ENCODE data around the gene STAT3.

The STAT3 gene

DNA sequence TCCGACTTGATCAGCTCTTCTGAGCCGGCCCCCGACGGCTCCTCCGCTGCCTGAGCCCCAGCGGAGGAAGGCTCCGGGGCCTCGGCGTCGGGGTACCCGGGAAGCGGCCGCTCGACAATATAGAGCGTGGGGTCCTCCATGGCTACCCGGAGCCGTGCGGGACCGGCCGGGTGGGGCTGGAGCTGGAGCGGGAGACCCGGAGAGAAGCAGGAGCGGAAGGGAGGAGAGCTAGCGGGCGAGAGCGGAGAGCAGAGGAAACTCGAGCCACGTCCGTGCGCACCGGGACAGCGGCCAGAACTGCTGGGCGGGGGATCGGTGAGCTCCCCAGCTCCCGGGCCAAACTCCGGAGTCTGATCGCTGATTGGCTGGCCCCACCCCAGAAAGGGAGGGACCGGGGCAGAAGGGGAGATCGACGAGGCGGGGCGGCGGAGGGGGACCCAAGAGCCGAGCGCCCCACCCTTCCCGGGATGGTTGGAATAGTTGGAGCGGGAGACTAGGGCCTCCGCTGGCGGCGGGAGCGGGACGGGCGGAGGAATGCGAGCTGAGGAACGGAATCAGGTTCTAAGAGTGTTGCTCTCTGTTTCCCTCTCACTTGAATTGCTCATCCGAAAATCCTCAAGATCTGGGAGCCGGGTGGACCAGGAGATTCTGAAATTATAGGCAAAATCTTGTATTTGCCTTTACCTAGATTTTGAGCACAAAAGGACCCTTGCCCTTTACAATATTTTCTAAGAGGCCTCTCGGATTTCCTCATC is 34.9 kb upstream of the STAT3 start, which contains the start of gene CAVIN1:
TSS of gene CAVIN1 (minus strand) at position 299 of the 755 bp plus-strand sequence. CDS start at position 140, 159 bp downstream.
- TF ChIP-seq CTCF (IDR thresholded peaks at IDR 0.05) = no peak

- no peak for TF ChIP-seq CTCF (IDR thresholded peaks at IDR 0.05)
Measured at GRCh38 chr17:42422412-42422957, 34.2 kb upstream of the STAT3 start.

DNA sequence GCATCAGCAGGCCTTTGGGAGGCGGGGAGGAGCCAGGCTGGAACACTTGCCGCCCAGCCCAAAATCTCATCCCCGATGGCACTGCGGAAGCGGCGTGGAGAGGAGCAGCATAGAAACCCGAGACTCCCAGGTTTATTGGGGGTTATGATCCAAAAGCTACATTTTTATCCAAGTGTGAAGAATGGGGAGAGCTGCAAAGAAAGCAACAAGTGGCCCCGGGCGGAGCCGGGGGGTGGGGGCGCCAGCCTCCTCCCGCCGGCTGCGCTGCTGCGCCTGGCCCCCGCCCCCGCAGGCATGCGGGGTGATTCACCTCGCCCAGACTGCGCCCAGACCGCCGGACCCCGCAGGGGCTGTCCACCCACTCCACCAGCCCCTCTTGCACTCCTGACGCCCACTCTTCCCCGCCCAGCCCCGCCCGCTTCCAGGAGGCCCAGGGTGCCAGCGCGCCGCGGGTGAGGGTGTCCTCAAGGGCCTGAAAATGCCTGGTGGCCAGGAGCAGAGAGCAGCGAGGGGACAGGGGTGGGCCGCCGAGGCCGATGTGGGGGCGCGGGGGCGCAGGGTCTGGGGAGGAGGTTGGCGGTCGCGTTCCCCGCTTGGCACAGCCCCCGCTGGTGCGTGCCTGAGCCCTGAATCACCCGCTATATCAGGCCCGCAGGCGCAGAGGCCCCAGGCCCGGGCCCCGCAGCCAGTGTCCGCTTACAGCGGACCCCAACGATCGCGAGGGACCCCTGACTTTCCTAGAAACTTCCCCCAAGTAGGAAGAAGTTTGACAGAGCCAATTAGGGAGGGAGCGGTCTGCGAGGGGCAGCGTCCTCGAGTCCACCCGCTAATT is 33.5 kb upstream of the STAT3 start:
- no peak for TF ChIP-seq CTCF (IDR thresholded peaks at IDR 0.05)

DNA sequence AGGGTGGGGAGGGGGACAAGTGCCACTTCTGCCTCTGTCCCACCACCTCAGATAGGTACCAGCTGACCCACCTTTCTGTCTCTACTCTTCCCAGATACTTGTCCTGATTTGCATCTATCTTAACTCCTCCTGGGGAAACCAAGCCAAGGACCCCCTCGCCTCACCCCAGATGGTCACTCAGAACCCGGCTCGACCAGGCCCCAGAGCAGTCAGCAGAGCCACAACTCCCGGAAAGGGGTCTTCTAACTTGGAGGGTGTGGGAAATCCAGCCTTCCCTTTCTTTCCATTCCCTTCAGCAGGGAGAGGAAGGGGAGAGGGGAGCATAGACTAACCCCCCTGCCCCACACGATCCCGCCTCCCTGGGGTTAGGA is 32.9 kb upstream of the STAT3 start:
- no peak for TF ChIP-seq CTCF (IDR thresholded peaks at IDR 0.05)

- no peak for TF ChIP-seq CTCF (IDR thresholded peaks at IDR 0.05)
Measured at GRCh38 chr17:42414704-42415409, 26.6 kb upstream of the STAT3 start.

- no peak for TF ChIP-seq CTCF (IDR thresholded peaks at IDR 0.05)
Measured at GRCh38 chr17:42413464-42414040, 25.3 kb upstream of the STAT3 start.
